NOMO-1 treated with dmso at 0.1 percent for 144 hours (cell line): ENCODE results near the gene KCNQ1.

Experiments used
- DNase-seq: peaks from one replicate; lab custom pipeline; 2025; ENCODE audit not compliant: unreplicated experiment; lab: John Stamatoyannopoulos, UW

KCNQ1 gene

DNA sequence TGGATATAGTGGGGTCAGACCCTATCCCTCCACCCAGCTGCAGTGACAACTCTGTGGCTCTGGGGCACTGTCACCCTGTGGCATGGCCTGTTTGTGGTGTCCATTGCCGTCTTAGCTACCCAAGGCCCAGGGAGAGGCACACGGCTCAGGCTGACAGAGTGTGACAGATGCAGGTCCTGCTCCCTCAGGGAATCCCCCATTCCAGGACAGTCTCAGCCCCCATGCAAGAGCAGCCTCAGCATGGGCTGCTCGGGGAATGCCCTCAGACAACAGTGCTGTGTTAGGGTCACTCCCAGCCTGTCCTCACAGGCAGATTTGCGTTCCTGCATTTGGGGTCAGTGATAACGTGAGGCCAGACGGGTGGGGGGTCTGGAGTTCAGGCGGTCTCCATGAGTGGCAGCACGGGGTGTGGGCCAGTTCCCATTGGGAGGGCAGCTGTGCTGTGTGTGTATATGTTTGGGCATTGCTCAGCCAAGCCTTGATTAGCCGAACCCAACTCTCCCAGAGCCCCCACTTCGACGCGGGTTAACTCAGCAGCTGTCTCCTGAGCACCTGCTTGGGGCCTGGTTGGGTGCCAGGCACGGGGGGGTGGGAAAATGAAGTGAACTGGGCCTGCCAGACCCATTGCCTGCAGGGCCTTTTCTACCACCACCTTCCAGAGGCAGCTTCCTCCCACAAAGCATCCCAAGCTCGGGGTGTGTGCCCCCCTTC lies 260.2 kb downstream of the KCNQ1 start:
- DNase-seq = no peak

DNA sequence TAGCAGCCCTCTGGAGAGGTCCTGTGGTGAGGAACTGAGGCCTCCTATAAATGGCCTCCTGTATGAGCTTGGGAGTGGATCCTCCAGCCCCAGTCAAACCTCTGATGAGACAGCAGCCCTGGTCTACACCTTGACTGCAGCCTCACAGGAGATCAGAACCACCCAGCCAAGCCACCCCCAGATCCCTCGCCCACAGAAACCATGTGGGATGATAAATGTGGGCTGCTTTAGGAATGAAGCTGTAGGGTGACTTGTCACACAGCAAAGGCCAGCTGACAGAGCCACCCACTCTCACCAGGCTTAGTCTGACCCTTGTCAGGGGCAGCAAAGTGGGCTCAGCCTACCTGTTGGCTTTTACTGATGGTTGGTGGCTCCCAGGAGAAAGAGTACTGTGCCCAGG lies 261.5 kb downstream of the KCNQ1 start:
- DNase-seq = no peak

DNA sequence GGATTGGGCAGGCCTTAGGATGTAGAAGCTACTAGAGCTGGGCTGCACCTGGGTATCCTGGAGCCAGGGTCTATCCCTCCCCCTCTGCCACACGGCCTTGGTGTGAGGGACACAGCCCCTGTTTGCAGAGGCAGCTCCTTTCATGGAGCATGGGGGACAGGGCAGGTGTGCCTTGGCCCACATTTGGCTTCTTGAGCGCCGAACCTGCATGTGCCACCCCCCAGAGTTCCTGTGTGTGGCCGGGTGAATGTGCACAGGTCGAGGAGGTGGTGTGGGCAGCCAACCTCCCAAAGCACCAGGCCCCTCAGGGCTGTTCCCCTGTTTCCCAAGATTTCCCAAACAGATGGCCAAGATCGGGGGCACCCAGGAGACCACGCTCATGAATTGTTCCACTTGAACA lies 262.9 kb downstream of the KCNQ1 start:
- no peak for DNase-seq

DNA sequence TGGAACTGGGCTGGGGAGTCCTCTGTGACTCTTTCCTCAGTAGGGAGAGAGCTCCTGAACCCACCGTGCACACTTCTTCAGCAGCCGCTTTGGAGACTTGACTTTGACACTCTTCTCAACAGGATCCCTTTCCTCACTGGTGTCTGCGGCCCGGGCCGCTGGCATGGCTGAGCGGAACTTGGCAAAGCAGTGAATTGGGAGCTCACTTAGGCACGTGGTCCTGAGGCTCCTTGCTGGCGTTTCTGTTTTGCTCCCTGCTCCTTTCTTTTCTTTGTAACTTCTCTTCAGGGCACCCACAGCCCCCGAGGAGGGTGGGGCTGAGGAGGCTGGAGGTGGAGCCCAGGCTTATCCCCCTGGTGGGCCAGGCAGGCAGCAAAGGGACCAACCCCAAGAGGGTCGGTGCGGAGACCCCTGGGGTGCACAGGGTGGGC lies 263.4 kb downstream of the KCNQ1 start:
- DNase-seq = no peak

DNA sequence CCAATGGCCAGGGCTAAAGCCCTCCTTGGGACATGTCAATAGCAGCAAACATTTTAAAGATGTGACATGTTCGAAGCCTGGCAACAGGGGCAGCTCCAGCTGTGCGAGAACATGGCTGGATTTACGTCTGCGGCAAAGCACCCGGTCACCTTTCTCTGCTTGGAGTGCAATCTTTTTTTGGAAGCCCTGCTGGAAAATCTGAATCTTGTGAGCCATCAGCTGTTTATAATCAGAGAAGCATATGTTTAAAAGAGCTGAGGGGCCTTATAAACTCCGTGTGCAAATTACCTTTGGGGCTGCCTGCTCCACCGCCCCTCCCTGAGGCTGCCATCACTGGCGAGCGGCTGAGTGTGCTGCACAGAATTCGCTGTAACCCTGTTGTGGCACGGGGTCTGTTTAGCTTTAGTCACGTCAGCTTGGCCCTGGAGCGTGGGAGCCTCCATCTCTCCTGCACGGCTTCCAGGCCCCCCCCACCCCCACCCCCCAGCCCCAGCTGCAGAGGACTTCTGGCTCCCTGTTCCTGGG lies 264.0 kb downstream of the KCNQ1 start:
- DNase-seq = no peak

DNA sequence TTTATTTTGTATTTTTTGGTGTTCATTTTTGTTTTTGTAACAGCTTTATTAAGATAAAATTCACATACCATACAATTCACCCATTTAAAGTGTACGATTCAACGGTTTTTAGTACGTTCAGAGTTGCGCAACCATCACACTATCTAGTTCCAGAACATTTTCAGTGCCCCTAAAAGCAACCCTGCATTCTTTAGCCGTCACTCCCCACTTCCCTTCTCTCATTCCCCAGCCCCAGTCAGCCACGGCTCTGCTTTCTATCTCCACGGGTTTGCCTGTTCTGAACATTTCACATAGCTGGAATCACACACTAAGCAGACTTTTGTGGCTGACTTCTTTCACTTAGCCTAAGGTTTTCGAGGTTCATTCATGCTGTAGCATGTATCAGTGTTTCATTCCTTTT lies 264.6 kb downstream of the KCNQ1 start:
- no peak for DNase-seq

DNA sequence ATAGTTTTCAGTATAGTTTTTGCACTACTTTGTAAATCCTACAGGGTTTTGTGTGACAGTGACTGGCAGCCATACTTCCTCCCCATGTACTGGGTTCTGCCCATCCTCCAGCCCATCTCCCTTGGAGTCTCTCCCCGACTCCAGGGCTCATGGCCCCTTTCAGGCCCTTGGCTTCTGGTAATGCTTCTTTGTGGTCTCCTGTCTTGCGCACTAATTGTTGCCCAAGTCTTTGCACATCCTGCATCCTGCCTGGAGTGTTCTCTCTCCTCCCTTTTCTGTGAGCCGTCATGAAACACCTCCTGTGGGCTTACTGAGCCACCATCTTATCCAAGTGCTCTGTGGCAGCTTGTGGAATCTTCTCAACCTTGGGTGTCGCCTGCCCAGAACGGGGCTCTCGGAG lies 266.4 kb downstream of the KCNQ1 start:
- no peak for DNase-seq

DNA sequence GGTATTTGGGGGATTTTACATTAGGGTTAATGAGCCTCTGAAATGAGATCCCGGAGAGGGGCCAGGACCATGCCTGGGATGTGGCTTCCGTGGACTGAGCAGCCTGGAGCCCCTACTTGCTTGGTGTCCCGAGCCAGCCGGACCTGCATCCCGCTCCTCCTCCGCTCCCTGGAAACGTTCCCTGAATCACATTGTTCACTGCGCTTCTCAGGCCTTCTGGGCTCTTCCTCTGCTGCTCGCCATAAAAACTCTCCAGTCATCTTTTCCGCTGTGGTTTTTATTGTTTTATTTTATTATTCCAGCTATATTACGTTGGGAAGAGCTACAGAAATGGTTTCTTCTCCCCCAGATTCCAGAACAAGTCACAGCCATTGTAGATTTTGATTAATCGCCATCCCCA lies 268.3 kb downstream of the KCNQ1 start:
- DNase-seq = no peak

DNA sequence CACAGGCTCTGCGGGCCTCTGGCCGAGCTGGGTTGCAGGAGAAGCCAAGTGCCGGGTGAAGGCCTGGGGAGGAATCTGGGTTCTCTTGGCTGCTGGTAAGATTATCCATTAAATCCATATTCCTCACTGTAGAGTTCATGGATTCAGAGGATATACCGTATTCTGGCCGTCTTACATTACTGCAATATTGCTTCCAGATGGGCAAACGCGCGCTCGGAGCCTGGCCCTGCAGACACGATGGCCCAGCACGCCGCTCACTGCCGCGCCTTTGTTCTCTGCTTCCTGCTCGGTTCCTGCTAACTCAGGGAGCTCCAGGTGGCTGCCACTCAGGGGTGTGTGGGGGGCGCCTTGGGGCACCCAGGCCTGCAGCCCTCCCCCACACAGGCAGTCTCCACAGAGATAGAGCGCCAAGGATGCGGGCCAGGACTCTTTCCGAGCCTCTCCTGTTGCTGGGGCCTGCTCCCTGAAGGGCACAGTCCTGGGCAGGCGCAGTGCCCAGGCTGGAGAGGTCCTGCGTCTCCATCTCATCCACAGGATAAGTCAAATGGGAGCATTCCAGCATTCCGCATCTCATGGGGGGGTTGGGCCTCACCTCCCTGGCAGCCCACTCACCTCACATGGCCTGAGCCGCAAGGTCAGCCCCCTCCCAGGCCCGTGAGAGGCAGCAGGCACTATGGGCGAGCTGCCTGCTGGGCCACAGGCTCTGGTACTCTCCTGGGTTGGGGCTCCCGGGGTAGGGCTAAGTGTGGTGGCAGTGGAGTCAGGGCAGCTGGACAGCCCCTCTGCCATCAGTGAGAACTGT lies 269.1 kb downstream of the KCNQ1 start:
- no peak for DNase-seq

DNA sequence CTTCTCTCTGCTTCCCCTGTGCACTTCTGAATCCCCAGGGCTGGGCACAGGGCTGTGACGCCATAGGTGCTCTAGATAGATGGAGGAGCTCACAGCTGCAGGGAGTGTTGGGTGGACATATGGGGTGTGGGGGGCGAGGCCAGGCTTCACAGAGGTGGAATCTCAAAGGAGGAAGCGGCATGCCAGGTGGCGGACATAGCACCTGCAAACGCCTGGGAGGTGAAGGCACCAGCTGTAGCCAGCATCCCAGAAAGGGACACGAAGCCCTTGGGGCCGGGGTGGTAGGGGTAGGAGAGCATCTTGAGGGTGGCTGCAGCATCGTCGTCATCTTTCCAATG lies 269.6 kb downstream of the KCNQ1 start:
- DNase-seq = no peak

DNA sequence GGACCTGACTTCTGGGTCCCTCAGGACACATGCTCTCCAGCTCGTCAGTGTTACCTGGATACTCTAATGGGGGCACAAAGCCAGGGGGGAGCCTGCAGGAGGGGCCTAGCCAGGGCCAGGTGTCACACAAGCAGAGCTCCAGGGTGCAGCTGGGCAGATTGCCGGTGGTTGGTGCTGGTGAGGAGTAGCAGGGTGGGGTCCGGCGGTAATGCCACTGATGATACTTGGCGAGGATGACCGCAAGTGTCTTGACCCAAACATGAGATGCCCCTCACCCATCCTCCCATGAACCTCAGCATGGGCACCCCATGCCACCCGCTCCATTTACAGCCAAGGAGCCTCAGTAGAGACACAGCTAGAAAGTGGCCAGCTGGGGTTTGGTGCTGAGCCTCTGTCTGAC lies 270.1 kb downstream of the KCNQ1 start:
- DNase-seq = no peak

DNA sequence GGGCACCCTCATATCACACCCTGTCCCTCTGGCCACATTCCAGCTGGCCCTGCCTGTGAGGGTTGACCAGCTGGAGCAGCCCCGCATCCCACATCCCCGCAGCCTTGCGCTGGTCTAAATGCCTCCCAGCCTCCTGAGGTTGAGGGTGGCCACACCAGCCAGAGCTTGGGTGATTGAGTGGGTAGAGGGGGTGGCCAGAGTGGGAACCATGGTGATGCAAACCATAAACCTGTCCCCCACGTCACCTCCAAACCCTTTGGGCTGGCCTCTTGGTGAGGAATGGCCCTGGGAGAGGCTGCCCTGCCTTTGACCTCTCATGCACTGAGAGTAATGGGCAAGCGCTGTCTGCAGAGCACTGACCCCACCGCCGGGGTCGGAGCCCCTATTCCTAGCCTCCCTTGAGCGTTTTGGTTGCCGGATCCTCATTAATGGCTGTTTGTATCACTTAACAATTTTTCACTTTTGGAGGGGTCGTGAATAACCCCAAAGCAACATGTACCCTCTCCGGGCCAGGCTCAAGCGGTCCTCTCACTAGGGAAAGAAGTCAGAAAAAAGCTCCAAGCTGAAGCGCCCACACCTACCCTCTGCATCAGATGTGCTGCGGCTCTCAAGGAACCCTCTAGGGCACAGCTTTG lies 271.0 kb downstream of the KCNQ1 start:
- no peak for DNase-seq

DNA sequence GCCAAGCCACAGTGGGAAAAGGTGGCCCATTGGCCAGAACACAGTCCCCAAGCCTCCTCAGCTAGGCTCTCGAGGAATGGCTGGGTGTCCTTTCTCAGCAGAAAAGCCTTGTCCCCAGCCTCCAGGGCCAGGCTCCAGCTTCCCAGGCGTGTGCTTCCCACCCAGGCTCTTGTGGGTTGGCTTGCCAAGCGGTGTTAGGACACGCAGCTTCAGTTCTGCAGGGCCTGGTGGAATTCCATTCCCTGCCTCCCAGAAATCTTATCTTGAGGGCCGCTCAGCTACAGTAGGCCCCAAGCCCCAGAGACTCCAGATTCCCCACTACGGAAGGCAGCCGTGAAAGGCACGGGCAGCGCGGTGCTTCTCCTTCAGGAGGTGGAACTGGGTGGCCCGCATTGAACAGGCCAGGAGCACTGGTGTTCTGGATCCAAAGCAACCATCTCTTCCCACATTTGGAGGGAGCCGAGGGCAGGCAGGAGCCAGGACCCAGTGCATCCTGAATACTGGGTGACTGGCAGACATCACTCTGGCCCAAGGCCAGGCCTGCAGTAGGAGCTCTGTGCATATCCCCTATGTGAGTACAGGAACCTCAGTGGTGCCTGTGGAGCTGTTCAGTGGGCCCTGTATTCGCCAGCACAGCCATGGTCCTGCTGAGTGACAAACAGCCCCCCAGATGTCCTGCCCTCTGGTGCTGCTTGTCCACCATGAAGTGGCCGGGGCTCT lies 271.7 kb downstream of the KCNQ1 start:
- DNase-seq = no peak

DNA sequence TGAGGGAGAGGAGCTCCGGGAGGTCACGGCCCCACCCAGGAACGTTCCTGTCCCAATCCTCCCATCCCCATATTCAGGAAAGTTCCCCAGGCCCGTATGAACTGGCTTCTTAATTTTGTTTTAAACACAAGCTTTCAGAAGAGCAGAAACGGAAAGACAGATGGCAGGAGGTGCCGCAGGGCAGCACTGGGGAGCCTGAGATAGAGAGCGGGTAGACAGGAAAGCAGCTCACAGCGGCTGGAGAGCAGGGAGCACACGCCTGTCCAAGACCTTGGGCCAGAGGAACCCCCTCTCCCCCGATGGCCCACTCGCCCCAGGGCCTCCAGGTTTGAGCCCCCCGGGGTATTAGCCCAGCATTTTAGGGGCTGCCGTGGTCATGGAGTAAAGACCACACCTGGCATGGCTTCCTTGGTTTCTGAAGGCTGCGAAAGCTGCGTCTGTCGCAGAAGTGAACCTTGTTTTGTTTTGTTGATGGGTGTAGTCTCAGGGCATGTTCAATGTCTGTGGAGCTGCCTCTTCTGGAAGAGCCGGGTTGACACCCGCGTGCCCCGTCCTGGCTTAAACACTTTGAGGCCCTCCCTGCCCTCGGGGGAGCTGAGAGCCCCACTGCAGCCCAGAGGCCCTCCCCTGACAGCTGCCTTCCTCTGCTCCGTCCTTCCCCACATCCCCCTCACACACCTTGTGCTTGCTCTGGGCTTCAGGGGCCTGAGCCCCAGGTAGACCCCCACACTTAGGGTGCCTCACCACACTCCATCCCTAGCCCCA lies 272.9 kb downstream of the KCNQ1 start:
- DNase-seq = no peak

DNA sequence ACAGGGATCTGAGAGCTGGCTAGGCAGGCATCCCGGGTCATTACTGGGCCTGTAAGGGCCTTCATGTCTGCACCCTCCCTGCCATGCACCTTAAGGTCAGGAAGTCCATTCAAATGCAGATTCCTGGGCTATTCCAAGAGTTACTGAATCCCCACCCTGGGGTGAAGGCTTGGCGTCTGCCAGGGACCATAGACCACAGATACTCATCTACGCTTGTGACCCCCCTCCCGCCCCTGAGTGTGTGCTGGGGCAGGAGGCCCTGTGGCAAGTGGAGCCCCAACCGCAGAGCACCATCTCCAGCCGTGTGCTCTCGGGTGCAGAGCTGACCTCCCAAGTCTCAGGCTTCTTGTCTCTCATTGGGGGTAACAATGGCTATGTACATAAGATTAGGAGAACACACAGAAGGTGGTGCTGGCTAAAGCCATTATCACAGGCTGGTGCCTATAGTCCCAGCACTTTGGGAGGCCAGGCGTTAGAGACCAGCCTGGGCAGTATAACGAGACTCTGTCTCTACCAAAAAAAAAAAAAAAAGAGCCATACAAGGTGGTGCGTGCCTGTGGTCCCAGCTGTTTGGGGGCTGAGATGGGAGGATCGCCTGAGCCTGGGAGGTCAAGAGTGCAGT lies 274.1 kb downstream of the KCNQ1 start:
- no peak for DNase-seq

DNA sequence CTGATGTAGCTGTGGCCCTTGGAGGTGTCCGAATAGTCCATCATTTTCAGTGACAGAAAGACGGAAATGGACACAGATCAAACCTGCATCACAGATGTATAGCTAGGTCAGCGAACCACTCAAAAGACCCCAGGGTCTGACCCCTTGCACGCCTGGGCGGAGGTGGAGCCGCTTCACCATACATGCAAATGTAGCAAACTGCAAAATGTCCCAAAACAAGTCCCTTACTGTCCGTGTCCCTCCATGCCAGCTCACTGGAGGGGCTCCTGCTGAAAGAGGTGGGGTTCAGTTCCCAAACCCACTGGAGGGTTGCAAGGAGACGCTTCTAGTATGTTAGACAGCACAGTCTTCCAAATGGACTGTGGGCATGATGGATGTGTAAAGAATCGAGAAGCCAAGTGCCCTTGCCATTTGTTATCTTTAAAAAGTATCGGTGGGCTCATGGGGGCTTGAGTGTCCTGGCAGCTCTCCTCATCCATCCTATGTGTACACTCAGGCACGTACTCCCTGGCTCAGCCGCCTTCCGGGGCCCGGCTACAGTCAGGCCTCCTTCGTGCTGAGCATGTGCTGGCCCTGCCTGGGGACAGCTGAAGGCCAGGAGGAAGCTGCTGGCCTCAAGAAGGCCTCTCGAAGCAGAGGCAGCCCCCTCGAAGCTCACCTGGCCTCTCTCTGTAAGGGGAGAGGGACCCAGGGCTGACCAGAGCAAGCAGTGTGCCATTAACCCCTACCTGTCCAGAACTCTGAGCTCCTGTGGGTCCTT lies 275.2 kb downstream of the KCNQ1 start:
- DNase-seq = no peak

DNA sequence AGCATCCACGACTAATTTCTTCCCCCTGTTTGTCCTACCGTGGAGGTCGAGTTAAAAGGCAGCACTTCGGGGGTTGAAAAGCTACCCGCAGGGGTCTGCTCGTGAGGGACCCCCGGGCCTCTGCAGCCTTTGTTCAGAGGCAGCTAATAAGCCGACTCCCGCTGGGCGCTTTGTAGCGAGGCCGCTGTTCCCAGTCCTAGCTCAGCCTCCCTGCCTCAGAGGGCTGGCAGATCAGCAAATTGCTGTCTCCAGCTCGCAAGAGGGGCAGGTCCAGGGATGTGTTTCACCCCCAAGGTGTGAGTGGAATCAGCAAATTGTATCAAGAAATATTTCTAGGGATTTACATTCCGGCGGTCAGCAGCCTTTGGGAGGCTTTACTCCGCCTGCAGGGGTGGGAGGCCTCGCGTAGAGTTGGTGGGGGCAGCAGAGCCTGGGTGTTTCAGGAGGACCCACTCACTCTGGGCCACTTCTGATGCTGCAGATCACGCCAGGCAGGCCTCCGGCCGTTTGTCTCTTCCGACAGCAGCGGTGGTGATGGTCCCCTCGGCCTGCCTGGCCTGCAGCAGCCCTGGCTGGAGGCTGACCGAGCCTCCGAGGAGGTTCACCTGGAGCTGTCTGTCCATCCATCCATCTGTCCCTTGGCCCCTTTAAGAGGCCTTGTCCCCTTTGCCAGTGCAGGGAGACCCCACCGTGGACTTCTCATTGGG lies 276.6 kb downstream of the KCNQ1 start:
- DNase-seq = no peak

DNA sequence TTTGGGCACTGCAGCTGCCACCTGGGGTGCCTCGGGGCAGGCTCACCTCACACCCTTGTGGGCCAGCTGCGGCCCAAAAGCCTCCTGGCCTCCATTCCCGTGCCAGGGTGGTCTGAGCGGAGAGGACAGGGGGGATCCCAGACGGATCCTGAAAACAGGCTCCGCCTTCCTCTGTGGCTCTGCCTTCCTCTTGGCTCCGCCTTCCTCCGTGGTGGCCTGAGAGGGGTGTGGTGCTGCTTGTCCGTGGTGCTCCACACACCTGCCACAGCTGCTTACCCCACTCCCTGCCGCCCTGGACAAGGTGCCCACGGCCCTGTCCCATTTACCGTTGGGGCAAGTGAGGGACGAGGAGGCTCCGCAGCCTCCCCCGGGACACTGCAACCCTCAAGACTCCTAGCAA lies 278.1 kb downstream of the KCNQ1 start:
- DNase-seq = no peak

DNA sequence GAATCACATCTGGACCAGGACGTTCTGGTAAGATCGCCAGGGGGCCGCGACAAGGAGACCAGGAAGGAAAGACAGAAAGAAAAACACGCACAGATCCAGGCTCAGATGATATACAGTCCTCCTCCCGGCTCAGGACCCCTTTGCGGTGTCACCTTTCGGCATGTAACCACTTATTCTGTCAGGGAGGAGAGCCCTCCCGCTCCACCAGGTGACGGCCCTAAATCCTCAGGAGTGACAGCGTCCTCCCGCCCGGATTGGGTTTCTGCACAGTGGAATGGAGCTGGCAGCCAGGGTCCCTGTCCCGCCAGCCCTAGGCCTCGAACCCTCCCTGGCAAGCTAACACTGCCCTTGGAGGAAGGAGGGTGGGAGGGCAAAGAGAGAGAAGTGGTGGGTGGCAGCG lies 279.3 kb downstream of the KCNQ1 start:
- no peak for DNase-seq
